H1 (cell line): ENCODE results near the gene SQOR. TPM values are rescaled to one million over a fixed set of nuclear protein-coding genes. Genes with fewer than 3 reads are reported as not detected.

Experiments
- CTCF ChIA-PET: fragments of 300-600 bp; sonication (Branson Sonifier 250); formaldehyde crosslinking; loops from one replicate; lab custom pipeline; 2021; ENCODE audit not compliant: partially characterized antibody; lab: Charles Lee
- POLR2A ChIA-PET: fragments of 300-600 bp; sonication (Branson Sonifier 250); formaldehyde crosslinking; loops from one replicate; lab custom pipeline; 2021; ENCODE audit warnings: inconsistent platforms; ENCODE audit not compliant: partially characterized antibody; lab: Charles Lee
- DNase-seq, 2 experiments: peaks; one replicate each; pipeline versions ENCODE4 v3.0.0 to v3.0.0-alpha.2; 2010 to 2022; ENCODE audit warnings: low spot score in 2 of 2, low read depth in 1 of 2, mixed read lengths in 1 of 2
- FAIRE-seq: peaks from 2 replicates; lab custom pipeline; 2011; peaks lifted over from hg19 to GRCh38; lab: Jason Lieb, UNC
- H2AFZ ChIP-seq: 2 replicates; pipeline ENCODE4 v1.8.1; 2012; ENCODE audit warnings: low read length, inconsistent platforms
- H2AK5ac ChIP-seq: 2 replicates; pipeline ENCODE4 v1.6.1; 2013; ENCODE audit warnings: low read depth, low read length
- H2BK120ac ChIP-seq: replicated peaks from 2 replicates; pipeline ENCODE3; 2013; ENCODE audit warnings: low read depth, low read length, inconsistent platforms
- H2BK12ac ChIP-seq: 2 replicates; pipeline ENCODE4 v1.6.1; 2013; ENCODE audit warnings: low read depth, low read length
- H2BK15ac ChIP-seq: 2 replicates; pipeline ENCODE4 v1.6.1; 2013; ENCODE audit warnings: low read length
- H2BK20ac ChIP-seq: 2 replicates; pipeline ENCODE4 v1.6.1; 2013; ENCODE audit warnings: low read length
- H2BK5ac ChIP-seq: 2 replicates; pipeline ENCODE4 v1.6.1; 2013; ENCODE audit warnings: low read depth, low read length
- H3K14ac ChIP-seq: 2 replicates; pipeline ENCODE4 v1.6.1; 2013; ENCODE audit warnings: inconsistent platforms; ENCODE audit not compliant: insufficient read length
- H3K18ac ChIP-seq: 2 replicates; pipeline ENCODE4 v1.6.1; 2013; ENCODE audit warnings: low read length; ENCODE audit errors: extremely low read depth
- H3K23ac ChIP-seq: 2 replicates; pipeline ENCODE4 v1.6.1; 2013; ENCODE audit warnings: inconsistent platforms; ENCODE audit not compliant: insufficient read length
- H3K23me2 ChIP-seq: 2 replicates; pipeline ENCODE4 v1.6.1; 2013; ENCODE audit warnings: low read depth, low read length
- H3K27ac ChIP-seq: 2 replicates; pipeline ENCODE4 v1.6.1; 2011; ENCODE audit warnings: low read depth, low read length, inconsistent platforms
- H3K27me3 ChIP-seq, 4 experiments: replicated peaks in 1 of 4; 1 replicate in 1 of 4; 2 replicates in 3 of 4; pipeline versions ENCODE4 v1.6.1 to v1.8.1; 2011 to 2013; ENCODE audit warnings: low read length in 3 of 4, mild to moderate bottlenecking in 3 of 4, inconsistent platforms in 2 of 4, mixed read lengths in 2 of 4, moderate library complexity in 1 of 4; ENCODE audit not compliant: control insufficient read depth in 3 of 4, insufficient read depth in 3 of 4; ENCODE audit errors: extremely low read depth in 1 of 4
- H3K36me3 ChIP-seq, 4 experiments: 2 replicates each; pipeline versions ENCODE4 v1.6.1 to v1.8.1; 2011 to 2013; ENCODE audit warnings: mild to moderate bottlenecking in 4 of 4, low read length in 3 of 4, moderate library complexity in 2 of 4, control low read depth in 1 of 4, inconsistent platforms in 1 of 4; ENCODE audit not compliant: insufficient read depth in 4 of 4, control insufficient read depth in 2 of 4
- H3K4ac ChIP-seq: replicated peaks from 2 replicates; pipeline ENCODE3; 2013; ENCODE audit warnings: low read length, low read depth, mixed read lengths, inconsistent platforms; ENCODE audit not compliant: insufficient read length
- H3K4me1 ChIP-seq, 4 experiments: replicated peaks in 1 of 4; 1 replicate in 1 of 4; 2 replicates in 3 of 4; pipeline versions ENCODE4 v1.6.1 to v1.8.1; 2011 to 2013; ENCODE audit warnings: low read length in 3 of 4, inconsistent platforms in 2 of 4, mixed read lengths in 1 of 4; ENCODE audit not compliant: insufficient read depth in 4 of 4, control insufficient read depth in 3 of 4
- H3K4me2 ChIP-seq, 2 experiments: 2 replicates each; pipeline versions ENCODE4 v1.6.1 to v1.8.1; 2011 to 2013; ENCODE audit warnings: low read depth in 2 of 2, low read length in 2 of 2, control low read depth in 1 of 2, inconsistent platforms in 1 of 2, mild to moderate bottlenecking in 1 of 2; ENCODE audit not compliant: insufficient read depth in 1 of 2
- H3K4me3 ChIP-seq, 4 experiments: fragments of 200-600, 300-600 bp in 1 of 4; sonication (generic), shearing (Covaris generic), sonication (Bioruptor Twin) in 1 of 4; 2 replicates each; pipeline versions ENCODE4 v1.5.1 to v1.8.1; 2011 to 2016; ENCODE audit warnings: low read length in 4 of 4, low read depth in 3 of 4, control low read depth in 2 of 4, inconsistent platforms in 2 of 4, mild to moderate bottlenecking in 2 of 4, mixed read lengths in 1 of 4, moderate library complexity in 1 of 4; ENCODE audit not compliant: insufficient read depth in 2 of 4; ENCODE audit errors: extremely low read depth in 1 of 4
- H3K56ac ChIP-seq: replicated peaks from 2 replicates; pipeline ENCODE3; 2013; ENCODE audit warnings: low read depth, mild to moderate bottlenecking, mixed read lengths, low read length, inconsistent platforms; ENCODE audit not compliant: insufficient read length
- H3K79me1 ChIP-seq: 2 replicates; pipeline ENCODE4 v1.6.1; 2013; ENCODE audit warnings: low read depth, low read length, control low read depth
- H3K79me2 ChIP-seq, 2 experiments: 2 replicates each; pipeline versions ENCODE4 v1.6.1 to v1.8.1; 2012 to 2013; ENCODE audit warnings: low read length in 2 of 2, mild to moderate bottlenecking in 2 of 2, inconsistent platforms in 1 of 2; ENCODE audit not compliant: insufficient read depth in 2 of 2, control insufficient read depth in 1 of 2
- H3K9ac ChIP-seq, 4 experiments: replicated peaks in 1 of 4; 1 replicate in 1 of 4; 2 replicates in 3 of 4; pipeline versions ENCODE4 v1.6.1 to v1.8.1; 2011 to 2013; ENCODE audit warnings: low read depth in 3 of 4, low read length in 3 of 4, control low read depth in 2 of 4, mild to moderate bottlenecking in 2 of 4, moderate library complexity in 2 of 4, inconsistent platforms in 1 of 4; ENCODE audit errors: extremely low read depth in 1 of 4
- H3K9me3 ChIP-seq, 2 experiments: 2 replicates each; pipeline versions ENCODE4 v1.6.1 to v1.8.1; 2012 to 2013; ENCODE audit warnings: mild to moderate bottlenecking in 2 of 2, moderate library complexity in 2 of 2, control low read depth in 1 of 2, inconsistent platforms in 1 of 2, low read depth in 1 of 2, low read length in 1 of 2, mixed read lengths in 1 of 2; ENCODE audit not compliant: insufficient read depth in 2 of 2
- H4K20me1 ChIP-seq, 2 experiments: replicated peaks in 1 of 2; 2 replicates each; pipeline versions ENCODE3 to v1.8.1; 2011 to 2013; ENCODE audit warnings: inconsistent platforms in 2 of 2, low read length in 2 of 2, mild to moderate bottlenecking in 1 of 2; ENCODE audit not compliant: insufficient read depth in 2 of 2, control insufficient read depth in 1 of 2
- H4K5ac ChIP-seq: 2 replicates; pipeline ENCODE4 v1.6.1; 2013; ENCODE audit warnings: low read length, low read depth, mixed read lengths, inconsistent platforms; ENCODE audit not compliant: insufficient read length
- H4K8ac ChIP-seq: 2 replicates; pipeline ENCODE4 v1.8.0; 2013; ENCODE audit warnings: mild to moderate bottlenecking, moderate library complexity, low read length, inconsistent platforms; ENCODE audit not compliant: insufficient read depth; ENCODE audit errors: extremely low read depth
- H4K91ac ChIP-seq: replicated peaks from 2 replicates; pipeline ENCODE3; 2013; ENCODE audit warnings: low read length, mixed read lengths, inconsistent platforms; ENCODE audit not compliant: insufficient read length
- CEBPB ChIP-seq: IDR thresholded peaks from 2 replicates; pipeline ENCODE4 v1.6.1; 2012; ENCODE audit warnings: low read depth, low read length
- CHD2 ChIP-seq: IDR thresholded peaks from 2 replicates; pipeline ENCODE4 v1.6.1; 2012; ENCODE audit warnings: low read length, improper control_type of control experiment
- EZH2 ChIP-seq: fragments of 200-600 bp; sonication (generic); IDR thresholded peaks from 2 replicates; pipeline ENCODE4 v1.7.1; 2012; ENCODE audit warnings: low read depth, mild to moderate bottlenecking, moderate library complexity, low read length, inconsistent platforms; ENCODE audit not compliant: severe bottlenecking
- RFX5 ChIP-seq: IDR thresholded peaks from 2 replicates; pipeline ENCODE4 v1.6.1; 2011; ENCODE audit warnings: low read depth, low read length, improper control_type of control experiment, borderline replicate concordance
- SUZ12 ChIP-seq: fragments of 200-600 bp; sonication (generic); IDR thresholded peaks from 2 replicates; pipeline ENCODE4 v1.6.1; 2012; ENCODE audit warnings: mild to moderate bottlenecking, inconsistent platforms, low read length, moderate library complexity, mixed read lengths
- WGBS, 2 experiments: shearing (Covaris generic) in 1 of 2; methylation state at CpG; one replicate each; pipeline versions ENCODE4 v1.1.6 to v1.1.7; 2013 to 2015; ENCODE audit warnings: low lambda C conversion rate in 2 of 2, mixed read lengths in 2 of 2, inconsistent platforms in 1 of 2, low coverage in 1 of 2, missing lambda C conversion rate in 1 of 2; ENCODE audit not compliant: insufficient replicate concordance in 2 of 2, insufficient coverage in 1 of 2, insufficient read length in 1 of 2; ENCODE audit errors: extremely low coverage in 1 of 2, missing lambda C conversion rate in 1 of 2; 5-methylcytosine and 5-hydroxymethylcytosine counted together
- polyA plus RNA-seq, 7 experiments: library from polyadenylated mRNA; depleted of rRNA in 3 of 7; stranded (reverse) in 5 of 7; unstranded in 2 of 7; fragments of >200 nt in 5 of 7; fragments of 200-250 nt in 2 of 7; gene quantifications; 1 replicate in 5 of 7; 2 replicates in 1 of 7; 4 replicates in 1 of 7; pipeline versions ENCODE4 v1.2.1 to v1.2.3, GENCODE V29; 2011 to 2013; ENCODE audit warnings: missing spikeins in 2 of 7, mixed read lengths in 2 of 7
- total RNA-seq: library from RNA; stranded (reverse); fragmentation: NEBNext Ultra II Directional; extraction: Animal tissue kit (Norgen Biotek cat#: 25700); gene quantifications from 2 replicates; pipeline ENCODE4 v1.2.1, GENCODE V29; 2021
- TF ChIP-seq, protein P1 (sequence below), 3 experiments: IDR thresholded peaks; 1 replicate in 2 of 3; 2 replicates in 1 of 3; pipeline versions ENCODE4 v1.5.1 to v1.6.1; 2011; ENCODE audit warnings: low read length in 3 of 3, mild to moderate bottlenecking in 3 of 3, inconsistent platforms in 2 of 3, low read depth in 1 of 3, moderate library complexity in 1 of 3; ENCODE audit not compliant: insufficient read depth in 1 of 3; ENCODE audit errors: control extremely low read depth in 1 of 3

Gene SQOR
- total and polyA plus RNA-seq, 2 of the 8 experiments (the other 6 are each of a cell fraction or from before 2014, with no cell fraction given) = 0.20 to 0.22 TPM

DNA sequence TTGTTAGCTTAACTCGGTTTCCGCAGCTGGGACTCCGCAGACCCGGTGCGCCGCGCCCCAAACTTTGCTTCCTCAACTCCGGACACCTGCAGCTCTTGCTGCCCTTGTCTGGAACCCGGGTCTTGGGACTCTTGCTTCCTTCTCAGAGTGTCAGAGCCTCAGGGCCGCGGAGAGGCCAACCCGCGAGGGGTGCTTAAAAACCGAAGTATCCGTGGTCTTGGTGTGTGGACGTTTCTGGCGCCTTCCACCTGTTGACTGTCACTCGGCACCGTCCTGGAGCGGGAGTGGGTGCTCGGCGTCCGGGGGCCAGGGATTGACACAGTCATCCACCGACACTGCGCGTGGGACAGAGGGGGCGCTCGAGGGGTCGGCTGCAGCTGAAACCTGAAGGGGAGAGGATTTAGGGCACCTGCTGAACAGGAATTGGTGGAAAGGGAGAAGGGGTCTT is 386 bp downstream of the SQOR start:
- POLR2A ChIA-PET = interaction anchor here (1.0 to 1.1 kb wide), 2 partner anchors 48 to 69 kb away, joined by 3 read pairs; partner anchors contain the start of gene BLOC1S6
- no peak overlapping the region for H4K5ac ChIP-seq
- no peak overlapping the region; the same call in 1 of the 2 replicates for H4K8ac ChIP-seq
- H3K23me2 ChIP-seq = peaks cover 10% of the 10 kb centered on the region; the same call in 1 of the 2 replicates
- TF ChIP-seq CEBPB = no peak
- TF ChIP-seq, protein P1, sequence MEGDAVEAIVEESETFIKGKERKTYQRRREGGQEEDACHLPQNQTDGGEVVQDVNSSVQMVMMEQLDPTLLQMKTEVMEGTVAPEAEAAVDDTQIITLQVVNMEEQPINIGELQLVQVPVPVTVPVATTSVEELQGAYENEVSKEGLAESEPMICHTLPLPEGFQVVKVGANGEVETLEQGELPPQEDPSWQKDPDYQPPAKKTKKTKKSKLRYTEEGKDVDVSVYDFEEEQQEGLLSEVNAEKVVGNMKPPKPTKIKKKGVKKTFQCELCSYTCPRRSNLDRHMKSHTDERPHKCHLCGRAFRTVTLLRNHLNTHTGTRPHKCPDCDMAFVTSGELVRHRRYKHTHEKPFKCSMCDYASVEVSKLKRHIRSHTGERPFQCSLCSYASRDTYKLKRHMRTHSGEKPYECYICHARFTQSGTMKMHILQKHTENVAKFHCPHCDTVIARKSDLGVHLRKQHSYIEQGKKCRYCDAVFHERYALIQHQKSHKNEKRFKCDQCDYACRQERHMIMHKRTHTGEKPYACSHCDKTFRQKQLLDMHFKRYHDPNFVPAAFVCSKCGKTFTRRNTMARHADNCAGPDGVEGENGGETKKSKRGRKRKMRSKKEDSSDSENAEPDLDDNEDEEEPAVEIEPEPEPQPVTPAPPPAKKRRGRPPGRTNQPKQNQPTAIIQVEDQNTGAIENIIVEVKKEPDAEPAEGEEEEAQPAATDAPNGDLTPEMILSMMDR (IDR thresholded peaks at IDR 0.05; ENCODE audit: control extremely low read depth in 1 of 3, insufficient read depth in 1 of 3, low read depth in 1 of 3, low read length in 3 of 3) = peak; percentile 34 to 59 (median 53); a peak in 3 of 4 replicates
- no peak for TF ChIP-seq CHD2
- no peak for TF ChIP-seq RFX5
- peak; percentile 43; the same call in 1 of the 2 replicates for TF ChIP-seq SUZ12
- TF ChIP-seq EZH2 = peak; percentile 65
- TF ChIP-seq, all 59 proteins: peak for 3
- CTCF ChIA-PET = interaction anchor here (0.8 to 1.3 kb wide), 6 partner anchors 10 to 49 kb away, joined by 3 to 6 read pairs (median 3); no protein-coding TSS in a partner anchor
- no peak overlapping the region for H3K4ac ChIP-seq
- H3K4me3 ChIP-seq = peak overlapping the region; percentile 52 to 75 (median 70)
- H3K23ac ChIP-seq = no peak overlapping the region
- DNase-seq (no peak), FAIRE-seq (no peak)
- H3K14ac ChIP-seq = no peak overlapping the region
- no peaks in the 10 kb centered on the region for H3K79me2 ChIP-seq
- H2BK120ac ChIP-seq = no peak overlapping the region
- no peak overlapping the region for H3K27ac ChIP-seq
- no peak overlapping the region for H2BK15ac ChIP-seq
- no peak overlapping the region for H4K91ac ChIP-seq
- no peaks in the 10 kb centered on the region for H3K79me1 ChIP-seq
- H3K18ac ChIP-seq = no peak overlapping the region
- H2AK5ac ChIP-seq = no peak overlapping the region
- H3K56ac ChIP-seq = no peak overlapping the region
- no peak overlapping the region for H2BK12ac ChIP-seq
- no peak overlapping the region for H3K9ac ChIP-seq
- no peak overlapping the region for H2BK20ac ChIP-seq
- no peak overlapping the region for H2BK5ac ChIP-seq
- no peaks in the 10 kb centered on the region for H3K36me3 ChIP-seq
- H4K20me1 ChIP-seq = no peaks in the 10 kb centered on the region
- WGBS, 2 experiments = 3% methylated on average over 28 of the region's 29 CpGs; no CpG with 5 or more reads in 1 of the 2 experiments
- H3K4me2 ChIP-seq = peak overlapping the region; percentile 81 to 83
- H3K4me1 ChIP-seq = peaks cover 0 to 7% (median 1%) of the 10 kb centered on the region in 4 experiments; a peak in 3 of 7 replicates
- no peaks in the 10 kb centered on the region for H3K9me3 ChIP-seq
- peaks cover 0 to 25% (median 19%) of the 10 kb centered on the region in 4 experiments; a peak in 6 of 7 replicates for H3K27me3 ChIP-seq
- peak overlapping the region; percentile 73; the same call in 1 of the 2 replicates for H2AFZ ChIP-seq
